HCT116 (cell line): Measurements from ENCODE around the gene HPD.

ENCODE experiments used
- CEBPB ChIP-seq: IDR thresholded peaks from 2 replicates; pipeline ENCODE4 v1.6.1; 2012; ENCODE audit warnings: low read depth
- CTCF ChIP-seq, 3 experiments: fragments of 200-600 bp in 1 of 3; sonication (generic) in 1 of 3; IDR thresholded peaks in 2 of 3; conservative IDR thresholded peaks in 1 of 3; 2 replicates each; pipeline ENCODE4 v1.5.1; 2012 to 2017; ENCODE audit warnings: low read depth in 2 of 3, low read length in 2 of 3, antibody characterized with exemption in 1 of 3, borderline replicate concordance in 1 of 3, control low read depth in 1 of 3, mild to moderate bottlenecking in 1 of 3, mixed read lengths in 1 of 3, mixed run types in 1 of 3, moderate library complexity in 1 of 3; ENCODE audit not compliant: insufficient read depth in 1 of 3
- EZH2 ChIP-seq: fragments of 200-600 bp; sonication (generic); IDR thresholded peaks from 2 replicates; pipeline ENCODE4 v1.6.1; 2017; ENCODE audit warnings: antibody characterized with exemption, mixed run types
- EZH2phosphoT487 ChIP-seq: fragments of 200-600 bp; IDR thresholded peaks from 2 replicates; pipeline ENCODE4 v1.6.1; 2018; ENCODE audit warnings: antibody characterized with exemption, borderline replicate concordance
- MAX ChIP-seq: IDR thresholded peaks from 2 replicates; pipeline ENCODE4 v1.6.1; 2012
- POLR2A ChIP-seq: IDR thresholded peaks from 2 replicates; pipeline ENCODE4 v1.7.0; 2011; ENCODE audit warnings: borderline replicate concordance; ENCODE audit not compliant: insufficient read depth, insufficient read length; ENCODE audit errors: extremely low read depth
- POLR2AphosphoS5 ChIP-seq: IDR thresholded peaks from 2 replicates; pipeline ENCODE4 v1.6.1; 2011; ENCODE audit warnings: mild to moderate bottlenecking, low read depth, low read length, moderate library complexity
- RAD21 ChIP-seq: IDR thresholded peaks from 2 replicates; pipeline ENCODE4 v1.6.1; 2012; ENCODE audit warnings: low read depth, mild to moderate bottlenecking
- SIN3A ChIP-seq: IDR thresholded peaks from 2 replicates; pipeline ENCODE4 v1.6.1; 2012; ENCODE audit warnings: low read depth
- ZBTB33 ChIP-seq: IDR thresholded peaks from 2 replicates; pipeline ENCODE4 v1.6.1; 2011; ENCODE audit warnings: mild to moderate bottlenecking, low read length, moderate library complexity; ENCODE audit not compliant: insufficient replicate concordance; ENCODE audit errors: extremely low read depth
- ZFX ChIP-seq: fragments of 450-650 bp; IDR thresholded peaks from 2 replicates; pipeline ENCODE4 v1.6.1; 2017
- TF ChIP-seq, protein P1 (sequence below): IDR thresholded peaks from 2 replicates; pipeline ENCODE4 v1.6.1; 2012; ENCODE audit warnings: low read depth

DNA sequence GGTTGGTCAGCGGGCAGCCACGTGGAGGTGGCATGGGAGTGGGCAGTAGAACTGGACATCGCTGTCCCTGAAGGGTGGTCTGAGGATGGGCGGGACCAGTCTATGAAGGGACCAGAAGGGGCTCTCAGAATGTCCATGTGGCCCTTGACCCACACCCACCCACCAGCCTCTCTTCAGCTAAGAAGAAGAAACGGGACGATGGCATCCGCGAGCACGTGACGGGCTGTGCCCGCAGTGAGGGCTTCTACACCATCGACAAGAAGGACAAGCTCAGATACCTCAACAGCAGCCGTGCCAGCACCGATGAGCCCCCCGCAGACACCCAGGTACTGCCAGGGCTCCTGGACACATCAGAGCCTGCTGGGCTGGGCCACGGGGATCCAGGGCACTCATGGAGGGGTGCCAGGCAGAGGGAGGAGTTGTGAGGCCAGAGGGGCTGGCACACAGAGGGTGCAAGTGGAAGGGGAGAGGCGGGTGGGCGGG is 33.6 kb downstream of the HPD start:
- no peak for TF ChIP-seq CTCF (IDR thresholded peaks at IDR 0.05 in 2 of 3, conservative IDR thresholded peaks at IDR 0.05 in 1 of 3; ENCODE audit: borderline replicate concordance in 1 of 3, insufficient read depth in 1 of 3, low read depth in 2 of 3, low read length in 2 of 3)
- no peak for TF ChIP-seq ZFX
- no peak for TF ChIP-seq RAD21
- TF ChIP-seq CEBPB, result no peak
- TF ChIP-seq EZH2, result no peak
- TF ChIP-seq POLR2A, result no peak
- no peak for TF ChIP-seq ZBTB33
- no peak for TF ChIP-seq SIN3A
- no peak for TF ChIP-seq EZH2phosphoT487
- TF ChIP-seq, protein P1, sequence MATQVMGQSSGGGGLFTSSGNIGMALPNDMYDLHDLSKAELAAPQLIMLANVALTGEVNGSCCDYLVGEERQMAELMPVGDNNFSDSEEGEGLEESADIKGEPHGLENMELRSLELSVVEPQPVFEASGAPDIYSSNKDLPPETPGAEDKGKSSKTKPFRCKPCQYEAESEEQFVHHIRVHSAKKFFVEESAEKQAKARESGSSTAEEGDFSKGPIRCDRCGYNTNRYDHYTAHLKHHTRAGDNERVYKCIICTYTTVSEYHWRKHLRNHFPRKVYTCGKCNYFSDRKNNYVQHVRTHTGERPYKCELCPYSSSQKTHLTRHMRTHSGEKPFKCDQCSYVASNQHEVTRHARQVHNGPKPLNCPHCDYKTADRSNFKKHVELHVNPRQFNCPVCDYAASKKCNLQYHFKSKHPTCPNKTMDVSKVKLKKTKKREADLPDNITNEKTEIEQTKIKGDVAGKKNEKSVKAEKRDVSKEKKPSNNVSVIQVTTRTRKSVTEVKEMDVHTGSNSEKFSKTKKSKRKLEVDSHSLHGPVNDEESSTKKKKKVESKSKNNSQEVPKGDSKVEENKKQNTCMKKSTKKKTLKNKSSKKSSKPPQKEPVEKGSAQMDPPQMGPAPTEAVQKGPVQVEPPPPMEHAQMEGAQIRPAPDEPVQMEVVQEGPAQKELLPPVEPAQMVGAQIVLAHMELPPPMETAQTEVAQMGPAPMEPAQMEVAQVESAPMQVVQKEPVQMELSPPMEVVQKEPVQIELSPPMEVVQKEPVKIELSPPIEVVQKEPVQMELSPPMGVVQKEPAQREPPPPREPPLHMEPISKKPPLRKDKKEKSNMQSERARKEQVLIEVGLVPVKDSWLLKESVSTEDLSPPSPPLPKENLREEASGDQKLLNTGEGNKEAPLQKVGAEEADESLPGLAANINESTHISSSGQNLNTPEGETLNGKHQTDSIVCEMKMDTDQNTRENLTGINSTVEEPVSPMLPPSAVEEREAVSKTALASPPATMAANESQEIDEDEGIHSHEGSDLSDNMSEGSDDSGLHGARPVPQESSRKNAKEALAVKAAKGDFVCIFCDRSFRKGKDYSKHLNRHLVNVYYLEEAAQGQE, result no peak
- no peak for TF ChIP-seq MAX
- TF ChIP-seq POLR2AphosphoS5, result no peak
